22Rv1 (cell line): Measurements from ENCODE around the gene TET3.

ENCODE experiments used
- H3K27ac ChIP-seq: fragments of 450-650 bp; 2 replicates; pipeline ENCODE4 v1.5.1; 2017
- CTCF ChIP-seq: fragments of 450-650 bp; IDR thresholded peaks from 2 replicates; pipeline ENCODE4 v1.5.1; 2017; ENCODE audit warnings: mild to moderate bottlenecking
- ZFX ChIP-seq: fragments of 450-650 bp; IDR thresholded peaks from 2 replicates; pipeline ENCODE4 v1.6.1; 2017; ENCODE audit warnings: antibody characterized with exemption, borderline replicate concordance

Gene TET3

GRCh38 chr2:74002505-74003421 lies 18.1 kb downstream of the TET3 start:
- TF ChIP-seq CTCF (peak; percentile 25; the same call in 1 of the 2 replicates), ZFX (no peak)
- no peak overlapping the region for H3K27ac ChIP-seq

- H3K27ac ChIP-seq, result no peak overlapping the region
Observed at GRCh38 chr2:74003494-74004211, 18.9 kb downstream of the TET3 start.

GRCh38 chr2:74004212-74005182 lies 19.8 kb downstream of the TET3 start:
- TF ChIP-seq CTCF (no peak), ZFX (no peak)
- H3K27ac ChIP-seq, result no peak overlapping the region

More at GRCh38 chr2:74003494-74004211, 18.9 kb downstream of the TET3 start:
- no peak for TF ChIP-seq ZFX
- TF ChIP-seq CTCF, result no peak

GRCh38 chr2:74005786-74006185 lies 21.1 kb downstream of the TET3 start:
- no peak overlapping the region for H3K27ac ChIP-seq
- TF ChIP-seq ZFX, result no peak
- TF ChIP-seq CTCF, result no peak

- TF ChIP-seq ZFX (no peak), CTCF (no peak)
- H3K27ac ChIP-seq, result no peak overlapping the region
Observed at GRCh38 chr2:74006459-74006858, 21.7 kb downstream of the TET3 start.

GRCh38 chr2:74007121-74007520 lies 22.4 kb downstream of the TET3 start:
- H3K27ac ChIP-seq, result no peak overlapping the region
- TF ChIP-seq CTCF (no peak), ZFX (no peak)
